Brain pericyte (primary cell): ENCODE results near the gene ELMO1.

Source experiments
- DNase-seq: peaks from one replicate; pipeline ENCODE4 v3.0.0-alpha.2; 2012; ENCODE audit warnings: low read depth, low spot score

The ELMO1 gene

GRCh38 chr7:36955456-36956129 lies 493.1 kb downstream of the ELMO1 start:
- DNase-seq = no peak

DNA sequence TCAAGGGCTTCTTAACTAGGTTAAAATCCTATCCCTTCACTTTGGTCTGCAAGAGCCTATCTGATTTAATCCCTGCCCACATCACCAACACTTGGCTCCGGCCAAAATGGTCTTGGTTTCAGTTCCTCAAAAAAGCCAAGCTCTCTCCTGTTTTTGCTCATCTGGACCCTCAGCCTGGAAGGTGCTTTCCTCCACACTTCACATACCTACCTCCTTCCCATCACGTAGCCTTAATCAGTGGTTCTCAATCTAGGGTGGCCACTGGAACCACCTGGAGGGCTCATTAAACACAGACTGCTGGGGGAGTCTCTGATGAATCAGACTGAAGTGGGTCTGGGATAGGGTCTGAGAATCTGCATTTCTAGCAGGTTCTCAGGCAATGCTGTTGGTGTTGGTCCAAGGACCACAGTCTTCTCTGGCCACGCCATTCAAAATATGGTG lies 497.4 kb downstream of the ELMO1 start:
- no peak for DNase-seq

DNA sequence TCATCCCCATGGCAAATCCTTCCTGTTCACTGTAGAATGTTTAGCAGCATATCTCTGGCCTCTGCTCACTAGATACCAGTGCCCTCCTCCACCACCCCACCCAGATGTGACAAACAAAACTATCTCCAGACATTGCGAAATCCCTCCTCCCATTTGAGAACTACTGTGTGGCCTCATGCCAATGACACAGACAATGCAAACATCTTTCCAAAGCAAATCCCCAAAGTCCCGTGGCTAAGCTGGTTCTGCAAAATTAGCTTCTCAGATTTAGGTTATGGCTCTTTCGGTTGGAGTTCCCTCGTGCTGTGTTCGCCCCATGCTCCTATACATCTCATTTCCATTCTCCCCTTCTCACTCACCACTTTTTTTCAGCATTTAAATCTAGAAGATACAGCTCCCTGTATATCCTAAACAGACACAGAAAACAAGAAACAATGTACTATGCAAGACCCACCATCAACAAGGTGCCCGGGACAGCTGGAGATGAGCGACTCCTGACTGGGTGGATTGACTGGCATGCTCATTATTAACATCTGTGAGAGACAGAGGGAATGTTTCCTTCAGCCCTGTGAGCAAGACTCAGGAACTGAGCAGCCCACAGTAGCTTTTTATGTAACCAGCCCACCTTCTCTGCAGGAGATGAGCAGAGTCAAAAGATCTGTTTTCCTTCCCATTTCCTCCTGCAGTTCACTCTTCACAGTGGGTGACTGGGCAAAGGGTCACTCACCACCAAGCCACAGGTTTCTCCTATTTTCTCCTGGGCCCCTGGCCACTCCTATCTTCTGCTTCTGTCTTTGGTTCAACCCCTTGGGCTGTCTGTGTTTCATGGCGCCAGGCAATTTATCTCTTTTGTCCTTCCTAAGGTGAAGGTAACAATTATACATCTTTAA lies 498.7 kb downstream of the ELMO1 start:
- no peak for DNase-seq

GRCh38 chr7:36946401-36946739 lies 502.3 kb downstream of the ELMO1 start:
- DNase-seq = no peak

DNA sequence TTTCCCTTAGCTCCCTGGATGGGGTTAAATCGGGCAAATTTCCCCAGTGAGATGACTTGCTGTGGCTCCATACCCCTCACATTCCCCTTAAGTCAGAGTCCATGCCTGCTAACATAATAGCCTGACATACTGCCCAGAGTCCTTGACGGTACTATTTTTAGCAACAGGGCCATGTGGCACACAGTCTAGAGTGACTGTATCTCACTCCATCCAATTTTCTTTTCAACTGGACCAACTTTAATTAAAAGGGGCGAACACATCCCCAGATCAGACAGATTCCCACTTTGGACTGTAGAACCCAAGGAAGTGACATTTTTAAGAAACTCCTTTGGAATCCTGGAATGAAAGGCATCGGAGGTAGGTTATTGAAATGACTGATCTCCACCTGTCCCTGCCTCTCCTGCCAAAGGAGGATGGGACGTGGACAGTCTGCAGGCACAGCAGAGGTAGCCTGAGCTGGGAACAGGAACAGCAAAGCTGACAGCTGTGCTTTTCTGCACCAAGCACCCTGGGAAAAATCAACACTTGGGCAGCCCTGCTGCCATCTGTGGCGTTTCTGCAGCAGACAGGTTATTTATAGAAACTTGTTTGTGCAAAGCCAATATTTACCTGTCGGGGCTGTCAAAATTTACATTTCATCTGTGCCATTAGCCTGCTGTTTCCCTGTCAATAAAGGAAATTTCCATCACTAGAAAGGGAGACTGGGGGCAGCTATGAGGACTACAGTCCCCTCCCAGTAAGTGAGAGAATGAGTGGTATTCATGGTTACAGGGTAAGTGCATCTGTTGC lies 502.9 kb downstream of the ELMO1 start:
- DNase-seq = no peak

GRCh38 chr7:36944838-36945237 lies 503.8 kb downstream of the ELMO1 start:
- DNase-seq = no peak

DNA sequence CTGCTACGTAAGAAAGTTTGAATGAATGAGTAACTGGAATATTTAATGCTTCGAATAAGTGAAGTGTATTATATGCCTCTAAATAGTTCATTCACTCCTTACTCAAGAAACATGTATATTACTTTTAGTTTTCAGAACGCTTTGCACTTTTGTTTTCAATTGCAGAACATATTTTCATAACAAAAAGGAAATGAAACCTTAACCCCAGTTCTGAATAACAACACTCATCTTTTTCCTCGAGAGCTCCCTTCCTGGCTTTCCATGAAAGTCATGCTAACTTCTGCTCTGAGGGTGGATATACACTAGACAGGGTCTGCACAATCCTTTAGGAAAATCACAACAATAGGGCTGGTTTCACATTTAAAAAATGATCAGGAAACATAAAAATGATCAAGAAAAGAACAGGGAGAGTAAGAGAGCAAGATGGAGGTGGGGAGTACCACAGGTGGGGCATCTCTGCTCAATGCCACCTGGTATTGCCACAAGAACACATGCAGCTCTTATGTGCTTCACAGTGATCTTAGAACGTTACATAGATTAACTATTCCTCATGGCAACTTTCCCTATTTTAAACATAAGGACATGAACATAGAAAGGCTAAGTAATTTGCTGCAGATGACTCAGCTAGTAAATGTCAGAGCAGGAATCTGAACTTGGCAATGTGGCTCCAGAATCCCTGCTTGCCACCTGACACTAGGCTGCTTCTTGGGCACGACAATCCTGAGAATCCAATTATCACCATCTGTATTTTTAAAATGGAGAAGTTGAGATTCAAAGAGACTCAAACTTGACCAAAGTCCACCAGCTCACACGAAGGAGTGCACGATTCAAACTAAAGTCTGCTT lies 504.9 kb downstream of the ELMO1 start:
- no peak for DNase-seq

DNA sequence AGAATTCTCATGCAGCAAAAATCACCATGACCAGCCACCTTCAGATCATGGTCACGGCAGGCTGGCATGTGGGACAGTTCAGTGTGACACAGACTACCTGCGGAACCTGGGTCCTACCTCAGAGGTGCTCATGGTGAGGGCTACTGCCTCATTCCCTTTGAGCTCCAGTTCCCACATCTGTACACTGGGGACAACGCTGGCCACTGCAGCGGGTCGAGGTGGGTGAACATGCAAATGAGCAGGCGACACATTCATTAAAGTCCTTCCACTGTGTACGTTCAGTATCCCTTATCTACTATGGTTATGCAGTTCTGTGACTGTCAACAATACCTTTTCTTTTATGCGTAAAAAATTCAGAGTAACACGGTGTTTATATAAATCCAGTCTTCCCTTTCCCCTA lies 505.7 kb downstream of the ELMO1 start:
- no peak for DNase-seq

GRCh38 chr7:36942541-36942940 lies 506.1 kb downstream of the ELMO1 start:
- no peak for DNase-seq

DNA sequence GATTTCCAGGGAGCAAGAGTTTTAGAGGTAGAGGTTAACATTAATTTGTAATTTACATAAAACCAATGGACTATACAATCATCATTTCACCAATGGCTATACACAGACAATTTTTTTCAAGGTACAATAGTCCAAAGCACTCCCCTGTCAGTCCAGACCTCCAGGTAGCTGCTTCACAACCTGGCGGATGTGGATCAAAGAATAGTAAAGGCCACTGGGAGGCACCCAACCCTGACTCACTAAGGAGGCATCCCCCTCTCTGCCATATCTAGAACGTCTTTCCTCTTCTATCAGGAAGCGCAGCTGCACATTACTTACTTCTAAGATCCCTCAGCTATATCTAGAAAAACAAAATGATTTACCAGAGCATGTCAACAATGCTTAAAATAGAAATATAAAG lies 506.6 kb downstream of the ELMO1 start:
- DNase-seq = no peak

DNA sequence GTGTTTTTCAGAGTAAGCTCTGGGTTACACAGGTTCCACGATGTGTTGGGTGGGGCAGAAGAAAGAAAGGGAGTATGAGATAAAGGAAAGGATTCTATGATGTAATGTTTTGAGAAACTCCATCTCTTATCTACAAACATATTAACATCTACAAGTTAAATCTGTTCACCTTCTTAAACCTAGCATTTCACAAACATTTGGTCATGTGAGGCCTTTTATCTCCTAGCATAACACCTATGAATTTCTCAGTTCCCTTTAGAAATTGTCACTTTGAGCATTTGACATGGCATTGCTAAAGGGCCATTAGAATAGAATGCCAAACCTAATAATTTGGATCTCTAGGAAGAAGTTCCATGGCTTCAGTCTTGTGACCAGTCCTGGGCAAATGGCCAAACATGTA lies 507.3 kb downstream of the ELMO1 start:
- DNase-seq = no peak

GRCh38 chr7:36939816-36940215 lies 508.8 kb downstream of the ELMO1 start:
- no peak for DNase-seq

DNA sequence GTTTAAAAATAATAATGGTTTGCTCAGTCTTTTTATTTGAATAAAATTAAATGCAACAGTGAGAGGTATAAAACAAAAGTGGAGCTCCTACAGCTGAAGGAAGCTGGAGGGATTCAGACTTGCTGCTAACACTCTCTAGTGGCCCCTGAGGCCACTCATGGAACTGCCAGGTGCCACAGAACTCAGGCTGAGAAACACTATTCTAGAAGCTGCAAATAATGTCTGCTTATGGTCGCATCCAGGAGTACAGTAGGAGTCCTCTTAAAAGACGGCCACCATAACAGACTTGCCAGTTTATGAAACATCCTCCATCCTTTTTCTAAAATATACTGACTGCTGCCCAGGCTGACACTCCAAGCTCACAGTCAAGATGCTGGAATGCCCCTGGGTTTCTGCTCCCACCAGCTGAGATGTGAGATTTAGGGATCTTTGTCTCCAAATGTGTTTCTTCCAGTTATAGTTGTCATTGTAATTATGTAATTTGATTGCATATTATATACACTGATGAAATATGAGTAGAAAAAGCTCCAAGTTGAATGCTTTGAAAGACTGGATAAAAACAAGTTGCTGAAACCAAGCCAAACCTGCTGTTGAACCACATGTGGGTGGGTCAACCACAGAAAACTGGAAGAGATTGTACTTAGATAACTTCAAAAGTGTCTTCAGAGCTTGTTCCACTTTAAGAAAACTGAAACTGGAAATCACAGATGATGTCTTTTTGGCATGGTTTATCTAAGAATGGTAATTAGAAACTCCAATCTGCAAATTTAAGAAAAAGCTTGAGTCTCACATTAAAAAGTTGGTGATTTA lies 510.7 kb downstream of the ELMO1 start:
- no peak for DNase-seq

GRCh38 chr7:36931892-36932291 lies 516.8 kb downstream of the ELMO1 start:
- no peak for DNase-seq

DNA sequence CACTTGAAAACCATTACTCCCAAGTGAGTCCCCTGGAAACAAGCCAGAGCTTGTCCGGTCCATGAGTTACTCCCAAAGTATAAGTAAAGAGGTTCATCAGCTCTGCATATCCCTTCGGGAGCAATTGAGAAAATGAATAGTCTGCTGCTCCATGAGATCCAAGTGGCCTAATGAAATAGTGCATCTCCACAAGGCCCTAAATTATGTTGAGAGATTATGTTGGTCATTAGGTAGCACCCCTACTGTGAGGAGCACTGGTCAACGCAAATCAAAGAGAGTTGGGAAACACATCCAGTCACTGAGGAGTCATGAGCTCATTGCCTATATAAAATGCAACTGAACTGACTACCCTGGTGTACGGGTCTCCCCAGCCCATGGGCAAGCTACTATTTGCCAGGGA lies 518.9 kb downstream of the ELMO1 start:
- DNase-seq = no peak

DNA sequence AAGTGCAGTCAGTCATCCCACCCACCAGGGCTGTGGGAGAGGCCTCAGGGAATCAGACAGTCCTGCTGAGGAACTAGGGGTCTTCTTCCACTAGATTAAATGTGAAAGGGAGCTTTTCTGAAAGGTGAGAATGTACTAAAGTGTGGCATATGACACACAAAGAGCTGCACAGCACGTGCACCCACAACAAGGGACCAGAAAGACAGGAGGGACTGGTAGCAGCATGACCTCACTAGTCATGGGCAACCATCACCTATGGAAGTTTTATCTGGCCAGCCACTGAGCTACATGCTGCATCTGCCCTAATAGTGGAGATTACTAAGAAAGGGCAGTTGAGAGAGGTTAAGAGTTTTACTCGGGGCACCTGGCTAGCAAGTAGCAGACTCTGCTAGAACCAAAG lies 519.9 kb downstream of the ELMO1 start:
- DNase-seq = no peak

DNA sequence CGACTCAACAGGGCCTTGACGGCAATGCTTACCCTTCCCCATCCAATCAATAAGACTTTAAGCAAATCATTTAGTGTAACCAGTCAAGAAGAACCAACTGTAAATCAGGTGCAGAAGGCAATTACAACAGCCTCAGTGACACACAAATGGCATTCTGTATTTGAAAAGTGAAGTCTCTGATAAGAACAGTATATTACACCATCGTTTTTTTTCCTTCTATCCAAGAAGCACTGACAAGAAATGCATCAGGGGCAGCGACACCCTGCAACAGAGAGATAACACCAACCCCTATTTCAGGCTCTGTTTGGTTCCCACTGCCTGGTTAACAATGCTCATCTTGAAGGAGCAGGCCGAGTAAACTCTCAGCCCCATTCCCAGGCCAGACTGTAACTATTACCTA lies 520.4 kb downstream of the ELMO1 start:
- no peak for DNase-seq

GRCh38 chr7:36925691-36926090 lies 523.0 kb downstream of the ELMO1 start:
- no peak for DNase-seq

DNA sequence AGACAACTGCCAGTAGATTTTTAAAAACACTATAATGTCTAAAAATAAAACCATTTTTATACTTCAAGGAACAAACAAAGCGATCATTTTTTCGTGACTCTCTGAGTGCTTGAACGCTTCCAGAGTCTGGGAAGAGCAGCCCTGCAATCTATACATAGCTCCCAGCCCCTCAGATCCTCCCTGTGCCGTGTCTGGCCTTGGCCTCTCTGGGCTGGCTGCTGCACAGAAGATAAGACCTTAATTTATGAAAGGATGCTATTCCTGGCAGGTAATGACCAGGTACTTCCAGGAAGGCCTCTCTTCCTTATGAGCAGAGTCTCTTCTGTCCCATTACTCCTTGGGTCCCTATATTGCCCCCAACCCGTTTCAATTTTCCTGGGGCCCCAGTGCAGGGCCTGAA lies 523.5 kb downstream of the ELMO1 start:
- no peak for DNase-seq

GRCh38 chr7:36923943-36924436 lies 524.7 kb downstream of the ELMO1 start:
- no peak for DNase-seq
